Stomach (tissue), 4 donors: ENCODE data around the gene NEURL1B.

Experiments
- EP300 ChIP-seq: sonication (generic); formaldehyde crosslinking; IDR thresholded peaks from one replicate; pipeline ENCODE4 v1.6.1; 2017; ENCODE audit warnings: antibody characterized with exemption
- POLR2A ChIP-seq, 4 donors: fragments of 450-650 bp; IDR thresholded peaks; one replicate each; pipeline ENCODE4 v1.6.1; 2016; ENCODE audit warnings: antibody characterized with exemption in 4 of 4, control low read depth in 2 of 4, mild to moderate bottlenecking in 1 of 4, moderate library complexity in 1 of 4
- POLR2AphosphoS5 ChIP-seq, 3 donors: sonication (generic); formaldehyde crosslinking; IDR thresholded peaks; one replicate each; pipeline ENCODE4 v1.6.1; 2016; ENCODE audit warnings: antibody characterized with exemption in 3 of 3
- TF ChIP-seq, protein P1 (sequence below), 7 experiments: fragments of 450-650 bp in 4 of 7; fragments of 200-600 bp in 3 of 7; sonication (generic) in 3 of 7; IDR thresholded peaks; one replicate each; pipeline ENCODE4 v1.5.1; 2016 to 2019; ENCODE audit warnings: antibody characterized with exemption in 7 of 7, control low read depth in 2 of 7, mild to moderate bottlenecking in 1 of 7

DNA sequence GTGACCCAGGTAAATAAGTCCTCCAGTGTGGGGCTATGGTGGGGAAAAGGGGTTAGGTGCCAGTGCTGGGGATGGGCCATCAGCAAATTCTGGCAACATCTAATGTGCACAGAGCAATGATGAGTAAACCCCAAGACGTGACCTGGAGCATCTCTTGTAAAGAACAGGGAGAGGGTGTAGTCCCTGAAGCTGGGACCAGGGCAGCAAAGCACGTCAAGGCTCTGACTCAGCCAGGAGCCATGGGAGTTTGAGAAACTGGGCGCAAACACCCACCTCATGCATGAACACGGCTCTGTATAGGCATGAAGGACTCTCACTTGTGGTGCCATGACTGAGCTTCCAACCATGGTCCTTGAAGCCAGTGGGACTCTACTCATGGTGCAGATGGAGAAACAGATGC lies 78.1 kb downstream of the NEURL1B start:
- TF ChIP-seq EP300, result no peak
- TF ChIP-seq, protein P1, sequence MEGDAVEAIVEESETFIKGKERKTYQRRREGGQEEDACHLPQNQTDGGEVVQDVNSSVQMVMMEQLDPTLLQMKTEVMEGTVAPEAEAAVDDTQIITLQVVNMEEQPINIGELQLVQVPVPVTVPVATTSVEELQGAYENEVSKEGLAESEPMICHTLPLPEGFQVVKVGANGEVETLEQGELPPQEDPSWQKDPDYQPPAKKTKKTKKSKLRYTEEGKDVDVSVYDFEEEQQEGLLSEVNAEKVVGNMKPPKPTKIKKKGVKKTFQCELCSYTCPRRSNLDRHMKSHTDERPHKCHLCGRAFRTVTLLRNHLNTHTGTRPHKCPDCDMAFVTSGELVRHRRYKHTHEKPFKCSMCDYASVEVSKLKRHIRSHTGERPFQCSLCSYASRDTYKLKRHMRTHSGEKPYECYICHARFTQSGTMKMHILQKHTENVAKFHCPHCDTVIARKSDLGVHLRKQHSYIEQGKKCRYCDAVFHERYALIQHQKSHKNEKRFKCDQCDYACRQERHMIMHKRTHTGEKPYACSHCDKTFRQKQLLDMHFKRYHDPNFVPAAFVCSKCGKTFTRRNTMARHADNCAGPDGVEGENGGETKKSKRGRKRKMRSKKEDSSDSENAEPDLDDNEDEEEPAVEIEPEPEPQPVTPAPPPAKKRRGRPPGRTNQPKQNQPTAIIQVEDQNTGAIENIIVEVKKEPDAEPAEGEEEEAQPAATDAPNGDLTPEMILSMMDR (IDR thresholded peaks at IDR 0.05), result no peak
- TF ChIP-seq POLR2A (IDR thresholded peaks at IDR 0.05), result no peak
- no peak for TF ChIP-seq POLR2AphosphoS5 (IDR thresholded peaks at IDR 0.05)
